Mesenchymal stem cell (in vitro differentiated cells and primary cell): Measurements from ENCODE around the gene PEX11A.

Experiments
- DNase-seq: peaks from one replicate; pipeline ENCODE4 v3.0.0-alpha.2; 2013
- H2AFZ ChIP-seq: one replicate; pipeline ENCODE4 v1.6.1; 2013; ENCODE audit warnings: low read depth, mild to moderate bottlenecking, control low read depth, inconsistent platforms, low read length, moderate library complexity
- H2AK5ac ChIP-seq: 2 replicates; pipeline ENCODE4 v1.6.1; 2013; ENCODE audit warnings: low read length, moderate library complexity, mild to moderate bottlenecking, inconsistent platforms; ENCODE audit not compliant: severe bottlenecking
- H2BK120ac ChIP-seq: one replicate; pipeline ENCODE4 v1.6.1; 2013; ENCODE audit warnings: low read depth, mild to moderate bottlenecking, inconsistent platforms, low read length, moderate library complexity
- H2BK12ac ChIP-seq, 2 experiments: one replicate each; pipeline ENCODE4 v1.6.1; 2013; ENCODE audit warnings: inconsistent platforms in 2 of 2, low read length in 2 of 2, mild to moderate bottlenecking in 2 of 2, moderate library complexity in 2 of 2, control low read depth in 1 of 2
- H2BK15ac ChIP-seq: one replicate; pipeline ENCODE4 v1.6.1; 2013; ENCODE audit warnings: mild to moderate bottlenecking, low read depth, inconsistent platforms; ENCODE audit not compliant: poor library complexity, severe bottlenecking
- H2BK5ac ChIP-seq: 2 replicates; pipeline ENCODE4 v1.6.1; 2013; ENCODE audit warnings: low read depth, mild to moderate bottlenecking, low read length, control low read depth, inconsistent platforms; ENCODE audit not compliant: poor library complexity, severe bottlenecking
- H3K14ac ChIP-seq, 2 experiments: one replicate each; pipeline ENCODE4 v1.6.1; 2013; ENCODE audit warnings: inconsistent platforms in 2 of 2, low read length in 2 of 2, control low read depth in 1 of 2, mild to moderate bottlenecking in 1 of 2, moderate library complexity in 1 of 2
- H3K18ac ChIP-seq, 2 experiments: one replicate each; pipeline ENCODE4 v1.6.1; 2013; ENCODE audit warnings: inconsistent platforms in 2 of 2, low read length in 2 of 2, control low read depth in 1 of 2, low read depth in 1 of 2, mild to moderate bottlenecking in 1 of 2
- H3K23ac ChIP-seq, 2 experiments: one replicate each; pipeline ENCODE4 v1.6.1; 2013; ENCODE audit warnings: inconsistent platforms in 2 of 2, low read length in 2 of 2, mild to moderate bottlenecking in 2 of 2, moderate library complexity in 2 of 2, control low read depth in 1 of 2
- H3K27ac ChIP-seq: 2 replicates; pipeline ENCODE4 v1.5.1; 2013; ENCODE audit warnings: mild to moderate bottlenecking, moderate library complexity, low read length, control low read depth, inconsistent platforms; ENCODE audit not compliant: poor library complexity, severe bottlenecking
- H3K27me3 ChIP-seq, 2 experiments: 2 replicates each; pipeline versions ENCODE4 v1.6.1 to v1.7.0; 2013; ENCODE audit warnings: low read length in 2 of 2, mild to moderate bottlenecking in 2 of 2, moderate library complexity in 2 of 2, control low read depth in 1 of 2, inconsistent platforms in 1 of 2; ENCODE audit not compliant: control insufficient read depth in 1 of 2, insufficient read depth in 1 of 2
- H3K36me3 ChIP-seq, 2 experiments: 2 replicates each; pipeline versions ENCODE4 v1.6.1 to v1.7.0; 2013; ENCODE audit warnings: low read length in 2 of 2, control low read depth in 1 of 2, inconsistent platforms in 1 of 2, low read depth in 1 of 2, mild to moderate bottlenecking in 1 of 2; ENCODE audit not compliant: insufficient read depth in 2 of 2, control insufficient read depth in 1 of 2
- H3K4ac ChIP-seq, 2 experiments: one replicate each; pipeline ENCODE4 v1.6.1; 2013; ENCODE audit warnings: inconsistent platforms in 2 of 2, low read length in 2 of 2, mild to moderate bottlenecking in 2 of 2, moderate library complexity in 2 of 2, control low read depth in 1 of 2, low read depth in 1 of 2
- H3K4me1 ChIP-seq: 2 replicates; pipeline ENCODE4 v1.6.1; 2013; ENCODE audit warnings: low read depth, low read length, control low read depth; ENCODE audit not compliant: control insufficient read depth, insufficient read depth
- H3K4me2 ChIP-seq: 2 replicates; pipeline ENCODE4 v1.6.1; 2013; ENCODE audit warnings: low read length, mild to moderate bottlenecking, inconsistent platforms; ENCODE audit not compliant: poor library complexity, severe bottlenecking
- H3K4me3 ChIP-seq, 2 experiments: 2 replicates each; pipeline versions ENCODE4 v1.5.1 to v1.7.0; 2013; ENCODE audit warnings: low read length in 2 of 2, mild to moderate bottlenecking in 2 of 2, control low read depth in 1 of 2, low read depth in 1 of 2; ENCODE audit not compliant: insufficient read depth in 1 of 2
- H3K79me1 ChIP-seq: replicated peaks from 2 replicates; pipeline ENCODE4 v1.6.1; 2013; ENCODE audit warnings: mild to moderate bottlenecking, control low read depth, low read length, inconsistent platforms; ENCODE audit not compliant: poor library complexity, severe bottlenecking
- H3K9ac ChIP-seq: 2 replicates; pipeline ENCODE4 v1.7.0; 2013; ENCODE audit warnings: mild to moderate bottlenecking, low read length, moderate library complexity
- H3K9me3 ChIP-seq: 2 replicates; pipeline ENCODE4 v1.7.0; 2013; ENCODE audit warnings: mild to moderate bottlenecking, low read length; ENCODE audit not compliant: control insufficient read depth
- H4K8ac ChIP-seq: one replicate; pipeline ENCODE4 v1.6.1; 2013; ENCODE audit warnings: inconsistent platforms, mild to moderate bottlenecking, low read length, moderate library complexity
- H4K91ac ChIP-seq: one replicate; pipeline ENCODE4 v1.6.1; 2013; ENCODE audit warnings: mild to moderate bottlenecking, low read length, inconsistent platforms
- WGBS: methylation state at CpG from one replicate; pipeline ENCODE4 v1.1.7; 2013; ENCODE audit warnings: mixed read lengths; 5-methylcytosine and 5-hydroxymethylcytosine counted together

Gene PEX11A

GRCh38 chr15:89674526-89674925 lies 16.0 kb downstream of the PEX11A start:
- H2BK12ac ChIP-seq = no peak overlapping the region
- no peak for DNase-seq
- no peak overlapping the region for H4K91ac ChIP-seq
- H2AK5ac ChIP-seq = no peak overlapping the region
- H2BK120ac ChIP-seq = no peak overlapping the region
- H2BK5ac ChIP-seq = no peak overlapping the region
- no peak overlapping the region for H4K8ac ChIP-seq
- no peak overlapping the region for H2BK15ac ChIP-seq
- H3K9ac ChIP-seq = no peak overlapping the region
- 90% methylated on average over 3 of the region's 4 CpGs for WGBS
- no peak overlapping the region for H3K23ac ChIP-seq
- H3K27me3 ChIP-seq = peaks cover 0 to 5% of the 10 kb centered on the region in 2 experiments
- H3K4me1 ChIP-seq = no peaks in the 10 kb centered on the region
- H3K4me2 ChIP-seq = no peak overlapping the region
- no peaks in the 10 kb centered on the region for H3K36me3 ChIP-seq
- no peak overlapping the region for H3K4ac ChIP-seq
- no peaks in the 10 kb centered on the region for H3K79me1 ChIP-seq
- no peak overlapping the region for H3K18ac ChIP-seq
- no peak overlapping the region for H2AFZ ChIP-seq
- H3K9me3 ChIP-seq = no peaks in the 10 kb centered on the region
- no peak overlapping the region for H3K27ac ChIP-seq
- H3K14ac ChIP-seq = no peak overlapping the region
- no peak overlapping the region for H3K4me3 ChIP-seq

GRCh38 chr15:89673165-89673512 lies 17.4 kb downstream of the PEX11A start:
- Histone ChIP-seq H2AK5ac (no peak overlapping the region), H3K14ac (peak overlapping the region in 1 of 2 experiments; percentile 45), H2BK15ac (no peak overlapping the region), H4K91ac (no peak overlapping the region), H3K27ac (no peak overlapping the region), H2BK120ac (no peak overlapping the region), H3K4me2 (no peak overlapping the region), H3K4ac (no peak overlapping the region), H3K36me3 (no peaks in the 10 kb centered on the region), H3K27me3 (no peaks in the 10 kb centered on the region), H3K4me1 (no peaks in the 10 kb centered on the region), H2AFZ (no peak overlapping the region), H3K4me3 (no peak overlapping the region), H2BK12ac (no peak overlapping the region), H2BK5ac (no peak overlapping the region), H3K9ac (no peak overlapping the region), H3K18ac (no peak overlapping the region), H3K9me3 (no peaks in the 10 kb centered on the region), H3K79me1 (no peaks in the 10 kb centered on the region), H4K8ac (no peak overlapping the region), H3K23ac (no peak overlapping the region)
- peak; percentile 42 for DNase-seq
- 31% methylated on average over 12 of the region's 12 CpGs for WGBS

- WGBS = 82% methylated on average over 12 of the region's 12 CpGs
- Histone ChIP-seq H3K14ac (no peak overlapping the region), H3K27me3 (no peaks in the 10 kb centered on the region), H2BK12ac (no peak overlapping the region), H2BK120ac (no peak overlapping the region), H3K27ac (no peak overlapping the region), H2BK5ac (no peak overlapping the region), H4K91ac (no peak overlapping the region), H3K23ac (no peak overlapping the region), H2AK5ac (no peak overlapping the region), H3K4me3 (no peak overlapping the region), H4K8ac (peak overlapping the region; percentile 22), H2BK15ac (no peak overlapping the region), H3K36me3 (no peaks in the 10 kb centered on the region), H3K18ac (peak overlapping the region in 1 of 2 experiments; percentile 38), H3K9ac (no peak overlapping the region), H3K4ac (no peak overlapping the region), H2AFZ (no peak overlapping the region), H3K4me2 (no peak overlapping the region), H3K79me1 (no peaks in the 10 kb centered on the region), H3K4me1 (no peaks in the 10 kb centered on the region), H3K9me3 (no peaks in the 10 kb centered on the region)
- no peak for DNase-seq
Observed at GRCh38 chr15:89672221-89673164, 18.1 kb downstream of the PEX11A start.

GRCh38 chr15:89671687-89672086 lies 18.9 kb downstream of the PEX11A start:
- H3K4me2 ChIP-seq = no peak overlapping the region
- H2BK5ac ChIP-seq = no peak overlapping the region
- no peaks in the 10 kb centered on the region for H3K9me3 ChIP-seq
- H2BK15ac ChIP-seq = no peak overlapping the region
- H3K23ac ChIP-seq = no peak overlapping the region
- H3K4me3 ChIP-seq = no peak overlapping the region
- WGBS = 57% methylated on average over 3 of the region's 4 CpGs
- H4K8ac ChIP-seq = no peak overlapping the region
- H2BK120ac ChIP-seq = no peak overlapping the region
- no peak for DNase-seq
- no peak overlapping the region for H3K27ac ChIP-seq
- H3K79me1 ChIP-seq = no peaks in the 10 kb centered on the region
- no peaks in the 10 kb centered on the region for H3K4me1 ChIP-seq
- peak overlapping the region in 1 of 2 experiments; percentile 38 for H3K18ac ChIP-seq
- H3K36me3 ChIP-seq = peaks cover 0 to 4% of the 10 kb centered on the region in 2 experiments
- H2AK5ac ChIP-seq = no peak overlapping the region
- no peak overlapping the region for H2BK12ac ChIP-seq
- no peak overlapping the region for H4K91ac ChIP-seq
- H3K14ac ChIP-seq = no peak overlapping the region
- no peak overlapping the region for H3K4ac ChIP-seq
- H3K27me3 ChIP-seq = no peaks in the 10 kb centered on the region
- H2AFZ ChIP-seq = no peak overlapping the region
- H3K9ac ChIP-seq = no peak overlapping the region
